K562 (cell line): ENCODE measurements around the gene PRDM11. TPM values are rescaled to one million over a fixed set of nuclear protein-coding genes. Genes with fewer than 3 reads are reported as not detected.

Experiments used
- ATAC-seq: fragments of 200-7000 bp; cut with Tn5 transposase; 3 replicates; pipeline ENCODE4 v1.9.1; 2020; ENCODE audit warnings: moderate library complexity
- BruUV-seq: library from RNA; stranded (reverse); fragments of 400-500 nt; replicated peaks from 2 replicates; lab custom pipeline; 2021; lab: Mats Ljungman, UMichigan
- CTCF ChIA-PET: fragments of 300-600 bp; formaldehyde crosslinking; extraction: SDS; loops from one replicate; lab custom pipeline; 2021; ENCODE audit warnings: low intra/inter-chr PET ratio; lab: Yijun Ruan, JAX
- POLR2A ChIA-PET: fragments of 300-600, 350-650 bp; sonication (Branson Sonifier 250); formaldehyde crosslinking; extraction: SDS; loops from one replicate; lab custom pipeline; 2021; ENCODE audit warnings: antibody characterized with exemption, inconsistent platforms; lab: Yijun Ruan, JAX
- DNase-seq, 4 experiments: peaks; one replicate each; pipeline versions ENCODE4 v3.0.0 to v3.0.0-alpha.2; 2011 to 2018; ENCODE audit warnings: low spot score in 3 of 4, mixed read lengths in 3 of 4; ENCODE audit errors: extremely low read depth in 1 of 4
- FAIRE-seq: peaks from 2 replicates; lab custom pipeline; 2011; peaks lifted over from hg19 to GRCh38; lab: Jason Lieb, UNC
- H2AFZ ChIP-seq: 2 replicates; pipeline ENCODE4 v1.6.0; 2011; ENCODE audit warnings: low read depth, low read length, control low read depth, inconsistent platforms
- H3K27ac ChIP-seq: fragments of 200-600 bp; 3 replicates; pipeline ENCODE4 v1.8.0; 2011; ENCODE audit warnings: low read depth, mild to moderate bottlenecking, control low read depth, inconsistent platforms, low read length, moderate library complexity, mixed read lengths; ENCODE audit errors: extremely low read depth
- H3K27me3 ChIP-seq, 2 experiments: fragments of 300-600 bp in 1 of 2; 2 replicates in 1 of 2; 3 replicates in 1 of 2; pipeline versions ENCODE4 v1.6.0 to v1.8.0; 2011; ENCODE audit warnings: inconsistent platforms in 2 of 2, low read length in 2 of 2, mild to moderate bottlenecking in 1 of 2, mixed read lengths in 1 of 2, moderate library complexity in 1 of 2; ENCODE audit not compliant: control insufficient read depth in 2 of 2, insufficient read depth in 2 of 2
- H3K36me3 ChIP-seq: fragments of 300-600 bp; 3 replicates; pipeline ENCODE4 v1.8.0; 2011; ENCODE audit warnings: mild to moderate bottlenecking, low read length, inconsistent platforms; ENCODE audit not compliant: control insufficient read depth, insufficient read depth
- H3K4me1 ChIP-seq, 2 experiments: fragments of 200-600 bp in 1 of 2; replicated peaks in 1 of 2; 2 replicates in 1 of 2; 3 replicates in 1 of 2; pipeline versions ENCODE4 v1.5.1 to v1.8.0; 2011; ENCODE audit warnings: inconsistent platforms in 2 of 2, low read length in 2 of 2, mild to moderate bottlenecking in 1 of 2, mixed read lengths in 1 of 2, moderate library complexity in 1 of 2; ENCODE audit not compliant: control insufficient read depth in 2 of 2, insufficient read depth in 2 of 2
- H3K4me2 ChIP-seq: 2 replicates; pipeline ENCODE4 v1.6.1; 2011; ENCODE audit warnings: low read length, control low read depth, inconsistent platforms, mixed read lengths; ENCODE audit not compliant: insufficient read depth
- H3K4me3 ChIP-seq: fragments of 200-600 bp; sonication (generic), shearing (Covaris generic); 2 replicates; pipeline ENCODE4 v1.5.1; 2016; ENCODE audit warnings: control low read depth, inconsistent platforms
- H3K79me2 ChIP-seq: fragments of 200-600 bp; 3 replicates; pipeline ENCODE4 v1.8.0; 2011; ENCODE audit warnings: low read length, inconsistent platforms; ENCODE audit not compliant: control insufficient read depth, insufficient read depth
- H3K9ac ChIP-seq, 2 experiments: 2 replicates each; pipeline versions ENCODE4 v1.6.0 to v1.6.1; 2011; ENCODE audit warnings: low read depth in 2 of 2, low read length in 2 of 2, control low read depth in 1 of 2, inconsistent platforms in 1 of 2, mild to moderate bottlenecking in 1 of 2, mixed read lengths in 1 of 2; ENCODE audit not compliant: insufficient read depth in 1 of 2
- H3K9me1 ChIP-seq: one replicate; pipeline ENCODE4 v1.6.0; 2011; ENCODE audit warnings: inconsistent platforms, mild to moderate bottlenecking, low read length, moderate library complexity; ENCODE audit not compliant: control insufficient read depth, insufficient read depth
- H3K9me3 ChIP-seq: replicated peaks from 2 replicates; pipeline ENCODE4 v1.5.1; 2011; ENCODE audit warnings: low read depth, low read length, inconsistent platforms; ENCODE audit not compliant: control insufficient read depth, insufficient read depth
- H4K20me1 ChIP-seq: replicated peaks from 2 replicates; pipeline ENCODE4 v1.6.1; 2011; ENCODE audit warnings: low read length, inconsistent platforms, mixed read lengths; ENCODE audit not compliant: control insufficient read depth, insufficient read depth
- CBFA2T2 ChIP-seq: fragments of 450-650 bp; conservative IDR thresholded peaks from 2 replicates; pipeline ENCODE4 v1.6.1; 2017; ENCODE audit warnings: mild to moderate bottlenecking
- ESRRA ChIP-seq: fragments of 450-650 bp; IDR thresholded peaks from 2 replicates; pipeline ENCODE4 v1.6.1; 2014; ENCODE audit warnings: low read depth, mild to moderate bottlenecking, moderate library complexity, borderline replicate concordance
- HMGN3 ChIP-seq: IDR thresholded peaks from 2 replicates; pipeline ENCODE4 v1.6.1; 2011; ENCODE audit warnings: borderline replicate concordance, low read depth, mild to moderate bottlenecking, mixed read lengths, low read length; ENCODE audit not compliant: insufficient read length; ENCODE audit errors: extremely low read depth
- MAZ ChIP-seq, 2 experiments: fragments of 450-650 bp in 1 of 2; sonication (generic) in 1 of 2; formaldehyde crosslinking; IDR thresholded peaks in 1 of 2; conservative IDR thresholded peaks in 1 of 2; 2 replicates each; pipeline versions ENCODE4 v1.4.0 to v1.5.0; 2020; ENCODE audit warnings: mild to moderate bottlenecking in 1 of 2, missing genetic modification reagents in 1 of 2
- RB1 ChIP-seq: fragments of 450-650 bp; IDR thresholded peaks from 2 replicates; pipeline ENCODE4 v1.6.1; 2017; ENCODE audit warnings: low read depth, mild to moderate bottlenecking
- SMARCA4 ChIP-seq: fragments of 450-650 bp; IDR thresholded peaks from 2 replicates; pipeline ENCODE4 v1.6.1; 2016
- SREBF1 ChIP-seq: fragments of 150-350 bp; IDR thresholded peaks from 2 replicates; pipeline ENCODE4 v1.6.1; 2014; ENCODE audit warnings: antibody characterized with exemption, low read depth, low read length, borderline replicate concordance
- TFAP4 ChIP-seq: sonication (generic); formaldehyde crosslinking; IDR thresholded peaks from 2 replicates; pipeline ENCODE4 v1.8.0; 2022; ENCODE audit warnings: missing genetic modification reagents, mild to moderate bottlenecking, moderate library complexity, borderline replicate concordance
- THAP7 ChIP-seq: fragments of 250-450 bp; sonication (Bioruptor Pico); IDR thresholded peaks from 2 replicates; pipeline ENCODE4 v1.5.0; 2021
- TRIM25 ChIP-seq: fragments of 450-650 bp; IDR thresholded peaks from 2 replicates; pipeline ENCODE4 v1.7.0; 2016; ENCODE audit warnings: borderline replicate concordance
- ZNF146 ChIP-seq: IDR thresholded peaks from one replicate; pipeline ENCODE4 v1.6.1; 2018; ENCODE audit warnings: missing compliant biosample characterization; ENCODE audit not compliant: unreplicated experiment
- ZNF263 ChIP-seq: sonication (generic); formaldehyde crosslinking; IDR thresholded peaks from 2 replicates; pipeline ENCODE4 v1.8.0; 2022; ENCODE audit warnings: mild to moderate bottlenecking, missing genetic modification reagents, borderline replicate concordance
- ZNF324 ChIP-seq: fragments of 250-450 bp; sonication (Bioruptor Pico); IDR thresholded peaks from 2 replicates; pipeline ENCODE4 v1.4.0; 2020; ENCODE audit warnings: mild to moderate bottlenecking
- ZNF75A ChIP-seq: fragments of 450-650 bp; formaldehyde crosslinking; IDR thresholded peaks from 2 replicates; pipeline ENCODE4 v1.4.0; 2020; ENCODE audit warnings: mild to moderate bottlenecking
- WGBS: fragments of 100-300 bp; shearing (Covaris generic); methylation state at CpG from one replicate; pipeline ENCODE4 v1.1.6; 2016; ENCODE audit warnings: low coverage, mixed read lengths; ENCODE audit not compliant: insufficient coverage; ENCODE audit errors: missing lambda C conversion rate; 5-methylcytosine and 5-hydroxymethylcytosine counted together
- in situ Hi-C: fragments of 300-500 bp; cut with MboI; formaldehyde crosslinking; loops from 4 replicates; pipeline ENCODE4 v1.15.0; 2018; ENCODE audit warnings: inconsistent platforms, mixed read lengths
- intact Hi-C: fragments of 100-400 bp; cut with micrococcal nuclease; formaldehyde crosslinking; loops from 2 replicates; pipeline ENCODE4 v1.14.2; 2022
- polyA plus RNA-seq, 8 experiments: library from polyadenylated mRNA; depleted of rRNA in 4 of 8; stranded (reverse) in 5 of 8; unstranded in 3 of 8; fragments of >200 nt; fragmentation: Nextera tagmentation in 2 of 8; fragmentation: Illumina TruSeq in 1 of 8; extraction: Ambion mirVana in 2 of 8; extraction: Trizol in 1 of 8; gene quantifications; 2 replicates each; pipeline versions ENCODE4 v1.2.1 to v1.2.3, GENCODE V29; 2011 to 2014; ENCODE audit warnings: inconsistent platforms in 1 of 8, missing spikeins in 1 of 8
- total RNA-seq, 7 experiments: library from RNA; depleted of rRNA in 6 of 7; stranded (reverse); fragments of >200 nt in 6 of 7; fragmentation: Illumina TruSeq in 2 of 7; extraction: Trizol in 2 of 7; gene quantifications; 2 replicates each; pipeline versions ENCODE4 v1.2.1 to v1.2.3, GENCODE V29; 2011 to 2021; ENCODE audit warnings: low replicate concordance in 1 of 7

Gene PRDM11
- total and polyA plus RNA-seq, 9 of the 15 experiments (the other 6 are each of a cell fraction or from before 2014, with no cell fraction given), result 0.01 to 1.1 (median 0.29) TPM

- intact Hi-C loops, result loop anchor here (2.0 to 5.0 kb wide), 2 partner anchors 45 to 81 kb away; no protein-coding TSS in a partner anchor
- ChIA-PET CTCF (interaction anchor here (0.6 to 1.2 kb wide), 2 partner anchors 41 to 572 kb away, joined by 3 to 5 read pairs; no protein-coding TSS in a partner anchor), POLR2A (no interaction called here)
- in situ Hi-C loops, result no loop called here
- peaks cover 4% of the 10 kb centered on the region for H3K9me1 ChIP-seq
- no peak overlapping the region for H3K4me3 ChIP-seq
- H4K20me1 ChIP-seq, result no peaks in the 10 kb centered on the region; the same call in 1 of the 2 replicates
- no TSS peak for BruUV-seq
- no peaks in the 10 kb centered on the region for H3K36me3 ChIP-seq
- peaks cover 0 to 3% of the 10 kb centered on the region in 2 experiments; a peak in 1 of 5 replicates for H3K27me3 ChIP-seq
- DNase-seq (peak; percentile 70 to 83 (median 78)), FAIRE-seq (peak; percentile 37), ATAC-seq (peak; percentile 100)
- H3K27ac ChIP-seq, result no peak overlapping the region
- H3K4me2 ChIP-seq, result peak overlapping the region; percentile 49; the same call in 1 of the 2 replicates
- H3K9ac ChIP-seq, result no peak overlapping the region; a peak in 1 of 4 replicates
- 14% methylated on average over 21 of the region's 22 CpGs for WGBS
- H3K9me3 ChIP-seq, result no peaks in the 10 kb centered on the region
- H3K4me1 ChIP-seq, result peaks cover 0 to 5% of the 10 kb centered on the region in 2 experiments; a peak in 3 of 5 replicates
- peak overlapping the region; percentile 76 for H2AFZ ChIP-seq
- H3K79me2 ChIP-seq, result no peaks in the 10 kb centered on the region
- TF ChIP-seq HMGN3, result no peak
- no peak for TF ChIP-seq THAP7 (CRISPR knock-in tag)
- TF ChIP-seq ESRRA, result peak; percentile 97
- TF ChIP-seq SREBF1, result no peak
- TF ChIP-seq ZNF146 (CRISPR knock-in tag), result peak; percentile 21
- peak; percentile 74; the same call in 1 of the 2 replicates for TF ChIP-seq ZNF263 (CRISPR knock-in tag)
- no peak for TF ChIP-seq TRIM25
- TF ChIP-seq RB1, result peak; percentile 49; the same call in 1 of the 2 replicates
- TF ChIP-seq ZNF324 (CRISPR knock-in tag), result no peak
- TF ChIP-seq SMARCA4, result no peak
- peak; percentile 65; the same call in 1 of the 2 replicates for TF ChIP-seq TFAP4 (CRISPR knock-in tag)
- TF ChIP-seq CBFA2T2, result no peak
- no peak for TF ChIP-seq ZNF75A (CRISPR knock-in tag)
- TF ChIP-seq MAZ (CRISPR knock-in tag; conservative IDR thresholded peaks at IDR 0.05 in 1 of 2, IDR thresholded peaks at IDR 0.05 in 1 of 2), result no peak
These were observed 105.9 kb downstream of the PRDM11 start for GRCh38 chr11:45252134-45252856.
